Smooth muscle cell (in vitro differentiated cells): ENCODE data around the gene CRTAC1. TPM values are rescaled to one million over a fixed set of nuclear protein-coding genes. Genes with fewer than 3 reads are reported as not detected.

Experiments used
- DNase-seq: peaks from one replicate; lab custom pipeline; 2025; ENCODE audit not compliant: unreplicated experiment; lab: John Stamatoyannopoulos, UW
- H2AFZ ChIP-seq: fragments of 200-600 bp; sonication (generic); 2 replicates; pipeline ENCODE4 v1.6.0; 2016; ENCODE audit warnings: antibody characterized with exemption, low read depth, mild to moderate bottlenecking
- H3F3A ChIP-seq: fragments of 200-600 bp; sonication (generic); 2 replicates; pipeline ENCODE4 v1.6.0; 2017; ENCODE audit warnings: antibody characterized with exemption, low read depth
- H3K27ac ChIP-seq: fragments of 200-600 bp; sonication (generic); 2 replicates; pipeline ENCODE4 v1.5.1; 2016; ENCODE audit warnings: low read depth, mild to moderate bottlenecking
- H3K27me3 ChIP-seq: fragments of 200-600 bp; sonication (generic); 2 replicates; pipeline ENCODE4 v1.6.1; 2016; ENCODE audit warnings: low read depth, mild to moderate bottlenecking
- H3K36me3 ChIP-seq: fragments of 200-600 bp; sonication (generic); 2 replicates; pipeline ENCODE4 v1.5.1; 2016; ENCODE audit warnings: low read depth
- H3K4me1 ChIP-seq: fragments of 200-600 bp; sonication (generic); 2 replicates; pipeline ENCODE4 v1.5.1; 2016; ENCODE audit warnings: low read depth
- H3K4me2 ChIP-seq: fragments of 200-600 bp; sonication (generic); 2 replicates; pipeline ENCODE4 v1.6.0; 2016; ENCODE audit warnings: mild to moderate bottlenecking
- H3K4me3 ChIP-seq: fragments of 200-600 bp; sonication (generic); 2 replicates; pipeline ENCODE4 v1.5.1; 2016; ENCODE audit warnings: mild to moderate bottlenecking
- H3K79me2 ChIP-seq: fragments of 200-600 bp; sonication (generic); 2 replicates; pipeline ENCODE4 v1.6.0; 2016; ENCODE audit warnings: low read depth, mild to moderate bottlenecking
- H3K9ac ChIP-seq: fragments of 200-600 bp; sonication (generic); 2 replicates; pipeline ENCODE4 v1.6.0; 2016; ENCODE audit warnings: low read depth
- H3K9me3 ChIP-seq: fragments of 200-600 bp; sonication (generic); replicated peaks from 2 replicates; pipeline ENCODE4 v1.5.1; 2016; ENCODE audit warnings: low read depth
- H4K20me1 ChIP-seq: fragments of 200-600 bp; sonication (generic); 2 replicates; pipeline ENCODE4 v1.6.0; 2016; ENCODE audit warnings: low read depth
- WGBS: methylation state at CpG from one replicate; pipeline ENCODE4 v1.1.7; 2016; ENCODE audit warnings: low lambda C conversion rate; 5-methylcytosine and 5-hydroxymethylcytosine counted together
- polyA plus RNA-seq: library from polyadenylated mRNA; unstranded; fragments of >200 nt; fragmentation: Nextera tagmentation; extraction: Ambion mirVana; gene quantifications from 2 replicates; pipeline ENCODE4 v1.2.1, GENCODE V29; 2016
- total RNA-seq: library from RNA; depleted of rRNA; stranded (reverse); fragments of >200 nt; gene quantifications from 2 replicates; pipeline ENCODE4 v1.2.3, GENCODE V29; 2014
- TF ChIP-seq, protein P1 (sequence below): fragments of 200-600 bp; sonication (generic); IDR thresholded peaks from 2 replicates; pipeline ENCODE4 v1.5.1; 2017; ENCODE audit warnings: borderline replicate concordance, mild to moderate bottlenecking, antibody characterized with exemption; ENCODE audit not compliant: insufficient read depth, poor library complexity, severe bottlenecking

Gene CRTAC1
- total and polyA plus RNA-seq, 2 experiments from 2014 or later = 0.31 to 0.65 TPM

- Histone ChIP-seq H4K20me1 (no peaks in the 10 kb centered on the region), H3K4me3 (no peak overlapping the region), H3K36me3 (no peaks in the 10 kb centered on the region), H3F3A (no peaks in the 10 kb centered on the region), H3K9me3 (no peaks in the 10 kb centered on the region), H3K9ac (no peak overlapping the region), H3K79me2 (no peaks in the 10 kb centered on the region), H2AFZ (no peak overlapping the region), H3K27ac (no peak overlapping the region), H3K27me3 (peaks cover 19% of the 10 kb centered on the region), H3K4me2 (no peak overlapping the region), H3K4me1 (no peaks in the 10 kb centered on the region)
- WGBS = 75% methylated on average over 5 of the region's 5 CpGs
- TF ChIP-seq, protein P1, sequence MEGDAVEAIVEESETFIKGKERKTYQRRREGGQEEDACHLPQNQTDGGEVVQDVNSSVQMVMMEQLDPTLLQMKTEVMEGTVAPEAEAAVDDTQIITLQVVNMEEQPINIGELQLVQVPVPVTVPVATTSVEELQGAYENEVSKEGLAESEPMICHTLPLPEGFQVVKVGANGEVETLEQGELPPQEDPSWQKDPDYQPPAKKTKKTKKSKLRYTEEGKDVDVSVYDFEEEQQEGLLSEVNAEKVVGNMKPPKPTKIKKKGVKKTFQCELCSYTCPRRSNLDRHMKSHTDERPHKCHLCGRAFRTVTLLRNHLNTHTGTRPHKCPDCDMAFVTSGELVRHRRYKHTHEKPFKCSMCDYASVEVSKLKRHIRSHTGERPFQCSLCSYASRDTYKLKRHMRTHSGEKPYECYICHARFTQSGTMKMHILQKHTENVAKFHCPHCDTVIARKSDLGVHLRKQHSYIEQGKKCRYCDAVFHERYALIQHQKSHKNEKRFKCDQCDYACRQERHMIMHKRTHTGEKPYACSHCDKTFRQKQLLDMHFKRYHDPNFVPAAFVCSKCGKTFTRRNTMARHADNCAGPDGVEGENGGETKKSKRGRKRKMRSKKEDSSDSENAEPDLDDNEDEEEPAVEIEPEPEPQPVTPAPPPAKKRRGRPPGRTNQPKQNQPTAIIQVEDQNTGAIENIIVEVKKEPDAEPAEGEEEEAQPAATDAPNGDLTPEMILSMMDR = no peak
- no peak for DNase-seq
These were observed 119.2 kb downstream of the CRTAC1 start for GRCh38 chr10:97911217-97911616.

- TF ChIP-seq, protein P1 = no peak
- no peak overlapping the region for H3K27ac ChIP-seq
- no peak overlapping the region for H3K4me2 ChIP-seq
- no peaks in the 10 kb centered on the region for H3K79me2 ChIP-seq
- H3K4me1 ChIP-seq = no peaks in the 10 kb centered on the region
- peaks cover 18% of the 10 kb centered on the region for H3K27me3 ChIP-seq
- H2AFZ ChIP-seq = no peak overlapping the region
- no peak for DNase-seq
- H3K9me3 ChIP-seq = no peaks in the 10 kb centered on the region
- H3K4me3 ChIP-seq = no peak overlapping the region
- 82% methylated on average over 4 of the region's 4 CpGs for WGBS
- H4K20me1 ChIP-seq = no peaks in the 10 kb centered on the region
- H3K9ac ChIP-seq = no peak overlapping the region
- H3K36me3 ChIP-seq = no peaks in the 10 kb centered on the region
- no peaks in the 10 kb centered on the region for H3F3A ChIP-seq
These were observed 119.8 kb downstream of the CRTAC1 start for GRCh38 chr10:97910661-97911060.

DNA sequence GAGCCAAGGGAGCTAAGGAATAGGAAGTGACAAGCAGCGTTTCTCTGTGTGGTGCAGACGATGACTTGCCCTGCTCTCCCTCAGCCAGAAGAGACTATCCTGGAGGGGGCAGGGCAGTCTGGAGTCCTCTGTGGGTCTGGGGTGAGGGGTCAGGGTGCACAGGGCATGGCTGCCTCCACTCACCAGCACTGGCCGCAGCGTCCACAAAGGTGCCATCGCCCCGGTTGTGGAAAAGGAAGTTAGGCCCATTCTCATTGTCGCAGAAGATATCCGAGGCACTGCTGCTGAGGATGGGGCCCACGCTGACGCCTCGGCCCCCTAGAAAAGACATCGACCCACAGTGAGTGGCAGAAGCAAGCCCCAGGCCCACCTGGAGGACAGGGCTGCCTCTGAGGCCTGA, 122.6 kb downstream of the CRTAC1 start:
- Histone ChIP-seq H3K9ac (no peak overlapping the region), H3K27ac (no peak overlapping the region), H2AFZ (no peak overlapping the region), H3K79me2 (no peaks in the 10 kb centered on the region), H3F3A (no peaks in the 10 kb centered on the region), H3K4me1 (no peaks in the 10 kb centered on the region), H3K4me3 (no peak overlapping the region), H3K36me3 (no peaks in the 10 kb centered on the region), H4K20me1 (no peaks in the 10 kb centered on the region), H3K4me2 (no peak overlapping the region), H3K27me3 (peaks cover 11% of the 10 kb centered on the region), H3K9me3 (no peaks in the 10 kb centered on the region)
- WGBS = 90% methylated on average over 12 of the region's 12 CpGs
- DNase-seq = no peak
- TF ChIP-seq, protein P1 = no peak

- Histone ChIP-seq H3K27me3 (peaks cover 6% of the 10 kb centered on the region), H2AFZ (no peak overlapping the region)
These were observed 123.2 kb downstream of the CRTAC1 start for GRCh38 chr10:97907211-97907610.

More at GRCh38 chr10:97907211-97907610, 123.2 kb downstream of the CRTAC1 start:
- no peaks in the 10 kb centered on the region for H3F3A ChIP-seq
- no peak overlapping the region for H3K4me3 ChIP-seq
- no peaks in the 10 kb centered on the region for H3K9me3 ChIP-seq
- TF ChIP-seq, protein P1 = no peak
- no peak overlapping the region for H3K4me2 ChIP-seq
- 78% methylated on average over 6 of the region's 6 CpGs for WGBS
- DNase-seq = no peak
- no peak overlapping the region for H3K9ac ChIP-seq
- no peaks in the 10 kb centered on the region for H4K20me1 ChIP-seq
- no peaks in the 10 kb centered on the region for H3K4me1 ChIP-seq
- H3K27ac ChIP-seq = no peak overlapping the region
- no peaks in the 10 kb centered on the region for H3K79me2 ChIP-seq
- no peaks in the 10 kb centered on the region for H3K36me3 ChIP-seq
